Endothelial cell (in vitro differentiated cells): ENCODE data around the gene MYO18B. TPM values are rescaled to one million over a fixed set of nuclear protein-coding genes. Genes with fewer than 3 reads are reported as not detected.

Experiments
- DNase-seq: peaks from one replicate; pipeline ENCODE4 v3.0.0; 2021; ENCODE audit warnings: low spot score
- H3K27ac Mint-ChIP-seq: one replicate; pipeline ENCODE4 v1.8.0; 2021; ENCODE audit warnings: mixed read lengths, inconsistent platforms; ENCODE audit not compliant: unreplicated experiment
- H3K27me3 Mint-ChIP-seq: one replicate; pipeline ENCODE4 v1.8.0; 2021; ENCODE audit warnings: mild to moderate bottlenecking, moderate library complexity, mixed read lengths, inconsistent platforms; ENCODE audit not compliant: unreplicated experiment
- H3K36me3 Mint-ChIP-seq: one replicate; pipeline ENCODE4 v1.8.0; 2021; ENCODE audit warnings: mild to moderate bottlenecking, low read depth, mixed read lengths, inconsistent platforms; ENCODE audit not compliant: unreplicated experiment
- H3K4me1 Mint-ChIP-seq: one replicate; pipeline ENCODE4 v1.8.0; 2021; ENCODE audit warnings: mild to moderate bottlenecking, mixed read lengths, inconsistent platforms; ENCODE audit not compliant: unreplicated experiment
- H3K4me3 Mint-ChIP-seq: one replicate; pipeline ENCODE4 v1.8.0; 2021; ENCODE audit warnings: mild to moderate bottlenecking, mixed read lengths, inconsistent platforms; ENCODE audit not compliant: unreplicated experiment
- H3K9me3 Mint-ChIP-seq: one replicate; pipeline ENCODE4 v1.8.0; 2021; ENCODE audit warnings: mixed read lengths, inconsistent platforms; ENCODE audit not compliant: unreplicated experiment
- CTCF ChIP-seq: fragments of 200-600 bp; sonication (generic); IDR thresholded peaks from one replicate; pipeline ENCODE4 v1.5.0; 2021; ENCODE audit warnings: antibody characterized with exemption; ENCODE audit not compliant: unreplicated experiment
- total RNA-seq: library from RNA; stranded (reverse); fragmentation: NEBNext Ultra II Directional; extraction: Animal tissue kit (Norgen Biotek cat#: 25700); gene quantifications from one replicate; pipeline ENCODE4 v1.2.1, GENCODE V29; 2021; ENCODE audit not compliant: unreplicated experiment

MYO18B gene
- total RNA-seq, 1 donor from 2014 or later, result not detected

GRCh38 chr22:25955323-25955722 lies 213.3 kb downstream of the MYO18B start:
- H3K27ac Mint-ChIP-seq, result no peak overlapping the region
- no peaks in the 10 kb centered on the region for H3K9me3 Mint-ChIP-seq
- no peaks in the 10 kb centered on the region for H3K4me1 Mint-ChIP-seq
- no peak for TF ChIP-seq CTCF
- H3K27me3 Mint-ChIP-seq, result peaks cover 3% of the 10 kb centered on the region
- no peak overlapping the region for H3K4me3 Mint-ChIP-seq
- H3K36me3 Mint-ChIP-seq, result no peaks in the 10 kb centered on the region
- no peak for DNase-seq

- Mint-ChIP-seq H3K4me3 (no peak overlapping the region), H3K9me3 (no peaks in the 10 kb centered on the region), H3K36me3 (no peaks in the 10 kb centered on the region), H3K4me1 (no peaks in the 10 kb centered on the region), H3K27me3 (peaks cover 3% of the 10 kb centered on the region), H3K27ac (no peak overlapping the region)
- DNase-seq, result no peak
- TF ChIP-seq CTCF, result no peak
Measured at GRCh38 chr22:25956801-25957200, 214.8 kb downstream of the MYO18B start.

- H3K27me3 Mint-ChIP-seq, result peaks cover 3% of the 10 kb centered on the region
- no peak overlapping the region for H3K4me3 Mint-ChIP-seq
- TF ChIP-seq CTCF, result no peak
- no peak overlapping the region for H3K27ac Mint-ChIP-seq
- no peaks in the 10 kb centered on the region for H3K36me3 Mint-ChIP-seq
- no peaks in the 10 kb centered on the region for H3K4me1 Mint-ChIP-seq
- DNase-seq, result no peak
- H3K9me3 Mint-ChIP-seq, result no peaks in the 10 kb centered on the region
Measured at GRCh38 chr22:25959818-25960774, 218.1 kb downstream of the MYO18B start.

- no peaks in the 10 kb centered on the region for H3K4me1 Mint-ChIP-seq
- DNase-seq, result no peak
- H3K27me3 Mint-ChIP-seq, result peaks cover 3% of the 10 kb centered on the region
- no peak overlapping the region for H3K27ac Mint-ChIP-seq
- H3K9me3 Mint-ChIP-seq, result no peaks in the 10 kb centered on the region
- no peak for TF ChIP-seq CTCF
- H3K4me3 Mint-ChIP-seq, result no peak overlapping the region
- no peaks in the 10 kb centered on the region for H3K36me3 Mint-ChIP-seq
Measured at GRCh38 chr22:25961699-25962098, 219.7 kb downstream of the MYO18B start.

GRCh38 chr22:25962711-25963110 lies 220.7 kb downstream of the MYO18B start:
- H3K4me1 Mint-ChIP-seq, result no peaks in the 10 kb centered on the region
- no peak for TF ChIP-seq CTCF
- H3K4me3 Mint-ChIP-seq, result no peak overlapping the region
- no peaks in the 10 kb centered on the region for H3K36me3 Mint-ChIP-seq
- no peak for DNase-seq
- peaks cover 4% of the 10 kb centered on the region for H3K27me3 Mint-ChIP-seq
- H3K9me3 Mint-ChIP-seq, result no peaks in the 10 kb centered on the region
- no peak overlapping the region for H3K27ac Mint-ChIP-seq
